HepG2 (cell line): Measurements from ENCODE around the gene ARMH1. TPM values are rescaled to one million over a fixed set of nuclear protein-coding genes. Genes with fewer than 3 reads are reported as not detected.

Experiments used
- EP300 ChIP-seq, 3 experiments: sonication (generic) in 1 of 3; formaldehyde crosslinking in 1 of 3; IDR thresholded peaks; 2 replicates each; pipeline versions ENCODE4 v1.5.1 to v1.6.1; 2011 to 2020; ENCODE audit warnings: low read depth in 2 of 3, low read length in 2 of 3, borderline replicate concordance in 1 of 3, improper control_type of control experiment in 1 of 3, mild to moderate bottlenecking in 1 of 3, missing genetic modification reagents in 1 of 3, moderate library complexity in 1 of 3
- FOSL1 ChIP-seq: sonication (generic); formaldehyde crosslinking; IDR thresholded peaks from 2 replicates; pipeline ENCODE4 v1.9.0; 2021; ENCODE audit warnings: missing genetic modification reagents, borderline replicate concordance
- HNRNPLL ChIP-seq: fragments of 200-400 bp; formaldehyde crosslinking; IDR thresholded peaks from 2 replicates; pipeline ENCODE4 v1.6.1; 2017; ENCODE audit warnings: mild to moderate bottlenecking, low read depth, low read length; ENCODE audit not compliant: poor library complexity, severe bottlenecking
- IRX3 ChIP-seq: sonication (generic); formaldehyde crosslinking; IDR thresholded peaks from 2 replicates; pipeline ENCODE4 v1.8.1; 2023; ENCODE audit warnings: mild to moderate bottlenecking, low read depth, missing genetic modification reagents, borderline replicate concordance
- JUN ChIP-seq: sonication (generic); formaldehyde crosslinking; IDR thresholded peaks from 2 replicates; pipeline ENCODE4 v1.4.0; 2020; ENCODE audit warnings: mild to moderate bottlenecking, missing genetic modification reagents
- KLF15 ChIP-seq: sonication (generic); formaldehyde crosslinking; IDR thresholded peaks from 2 replicates; pipeline ENCODE4 v1.8.1; 2023; ENCODE audit warnings: borderline replicate concordance, mild to moderate bottlenecking, inconsistent platforms, missing genetic modification reagents, mixed read lengths
- NR2F2 ChIP-seq: IDR thresholded peaks from 2 replicates; pipeline ENCODE4 v1.6.1; 2012; ENCODE audit warnings: low read depth, inconsistent platforms, borderline replicate concordance
- PAWR ChIP-seq: sonication (generic); formaldehyde crosslinking; IDR thresholded peaks from 2 replicates; pipeline ENCODE4 v1.4.0; 2020; ENCODE audit warnings: missing genetic modification reagents, mild to moderate bottlenecking, borderline replicate concordance
- SP140L ChIP-seq: sonication (generic); formaldehyde crosslinking; IDR thresholded peaks from 2 replicates; pipeline ENCODE4 v1.4.0; 2020; ENCODE audit warnings: missing genetic modification reagents, borderline replicate concordance
- TCF7 ChIP-seq: sonication (generic); IDR thresholded peaks from 2 replicates; pipeline ENCODE4 v1.6.1; 2016; ENCODE audit warnings: antibody characterized with exemption, low read depth
- TP53 ChIP-seq: sonication (generic); formaldehyde crosslinking; conservative IDR thresholded peaks from 2 replicates; pipeline ENCODE4 v1.4.0; 2020; ENCODE audit warnings: missing genetic modification reagents
- ZNF598 ChIP-seq: sonication (generic); formaldehyde crosslinking; IDR thresholded peaks from 2 replicates; pipeline ENCODE4 v1.5.1; 2020; ENCODE audit warnings: mild to moderate bottlenecking, missing genetic modification reagents, borderline replicate concordance
- ZNF7 ChIP-seq: IDR thresholded peaks from 2 replicates; pipeline ENCODE4 v1.6.1; 2016; ENCODE audit warnings: missing biosample characterization, missing genetic modification reagents
- ZNF746 ChIP-seq: sonication (generic); formaldehyde crosslinking; IDR thresholded peaks from 2 replicates; pipeline ENCODE4 v1.8.0; 2022; ENCODE audit warnings: mild to moderate bottlenecking, missing genetic modification reagents
- ZNF775 ChIP-seq: sonication (generic); formaldehyde crosslinking; IDR thresholded peaks from 2 replicates; pipeline ENCODE4 v1.4.0; 2020; ENCODE audit warnings: missing genetic modification reagents, mild to moderate bottlenecking, moderate library complexity, borderline replicate concordance
- ZNF782 ChIP-seq: sonication (generic); formaldehyde crosslinking; IDR thresholded peaks from 2 replicates; pipeline ENCODE4 v1.4.0; 2020; ENCODE audit warnings: missing genetic modification reagents, mild to moderate bottlenecking, borderline replicate concordance
- polyA plus RNA-seq, 8 experiments: library from polyadenylated mRNA; depleted of rRNA in 3 of 8; stranded (reverse) in 7 of 8; unstranded in 1 of 8; fragments of >200 nt; fragmentation: Illumina TruSeq in 4 of 8; extraction: Trizol in 4 of 8; gene quantifications; 2 replicates each; pipeline versions ENCODE4 v1.2.1 to v1.2.3, GENCODE V29; 2011 to 2016; ENCODE audit warnings: low read depth in 4 of 8, missing spikeins in 1 of 8, mixed read lengths in 1 of 8; ENCODE audit not compliant: insufficient read depth in 1 of 8
- total RNA-seq, 5 experiments: library from RNA; depleted of rRNA; stranded (reverse); fragments of >200 nt; fragmentation: Illumina TruSeq; extraction: Trizol; gene quantifications; 2 replicates each; pipeline ENCODE4 v1.2.3, GENCODE V29; 2016; ENCODE audit warnings: low read depth in 1 of 5
- TF ChIP-seq, protein P1 (sequence below): sonication (generic); formaldehyde crosslinking; IDR thresholded peaks from 2 replicates; pipeline ENCODE4 v1.5.1; 2020; ENCODE audit warnings: mild to moderate bottlenecking, moderate library complexity, missing genetic modification reagents
- TF ChIP-seq, protein P2 (sequence below): sonication (generic); IDR thresholded peaks from 2 replicates; pipeline ENCODE4 v1.6.1; 2016; ENCODE audit warnings: low read depth, borderline replicate concordance
- TF ChIP-seq, protein P3 (sequence below): fragments of 450-650 bp; IDR thresholded peaks from 2 replicates; pipeline ENCODE4 v1.6.1; 2017; ENCODE audit warnings: mild to moderate bottlenecking
- TF ChIP-seq, protein P4 (sequence below): sonication (generic); formaldehyde crosslinking; IDR thresholded peaks from 2 replicates; pipeline ENCODE4 v1.4.0; 2020; ENCODE audit warnings: mild to moderate bottlenecking, missing genetic modification reagents
- TF ChIP-seq, protein P5 (sequence below): sonication (generic); formaldehyde crosslinking; IDR thresholded peaks from 2 replicates; pipeline ENCODE4 v1.4.0; 2020; ENCODE audit warnings: missing genetic modification reagents, borderline replicate concordance

Gene ARMH1
- total and polyA plus RNA-seq, 2 of the 13 experiments (the other 11 are each of a cell fraction or from before 2014, with no cell fraction given): 0.69 TPM; not detected in 1

DNA sequence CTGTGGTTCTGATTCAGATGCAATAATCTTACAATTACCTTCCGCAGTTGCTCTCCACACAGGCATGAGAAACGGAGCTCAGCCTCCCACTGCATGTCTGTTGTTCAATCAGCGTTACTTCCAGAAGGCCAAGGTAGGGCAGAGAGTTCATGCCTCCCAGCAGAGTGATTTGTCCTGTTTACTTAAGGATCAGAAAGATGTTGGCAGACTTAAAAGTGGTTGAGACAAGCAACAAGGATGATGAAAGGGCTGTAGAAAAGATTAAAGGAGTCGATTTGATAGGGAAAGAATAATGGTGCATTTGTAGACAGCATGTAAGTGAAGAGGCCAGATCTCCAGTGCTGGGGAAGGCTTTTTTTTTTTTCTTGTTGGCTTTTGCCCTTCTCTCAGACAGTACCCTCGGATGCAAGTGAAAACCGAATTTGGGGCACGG lies 26.6 kb downstream of the ARMH1 start (continued):
- TF ChIP-seq, protein P1, sequence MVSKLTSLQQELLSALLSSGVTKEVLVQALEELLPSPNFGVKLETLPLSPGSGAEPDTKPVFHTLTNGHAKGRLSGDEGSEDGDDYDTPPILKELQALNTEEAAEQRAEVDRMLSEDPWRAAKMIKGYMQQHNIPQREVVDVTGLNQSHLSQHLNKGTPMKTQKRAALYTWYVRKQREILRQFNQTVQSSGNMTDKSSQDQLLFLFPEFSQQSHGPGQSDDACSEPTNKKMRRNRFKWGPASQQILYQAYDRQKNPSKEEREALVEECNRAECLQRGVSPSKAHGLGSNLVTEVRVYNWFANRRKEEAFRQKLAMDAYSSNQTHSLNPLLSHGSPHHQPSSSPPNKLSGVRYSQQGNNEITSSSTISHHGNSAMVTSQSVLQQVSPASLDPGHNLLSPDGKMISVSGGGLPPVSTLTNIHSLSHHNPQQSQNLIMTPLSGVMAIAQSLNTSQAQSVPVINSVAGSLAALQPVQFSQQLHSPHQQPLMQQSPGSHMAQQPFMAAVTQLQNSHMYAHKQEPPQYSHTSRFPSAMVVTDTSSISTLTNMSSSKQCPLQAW (CRISPR knock-in tag): no peak
- TF ChIP-seq SP140L: no peak
- TF ChIP-seq JUN (CRISPR knock-in tag): no peak
- TF ChIP-seq, protein P2, sequence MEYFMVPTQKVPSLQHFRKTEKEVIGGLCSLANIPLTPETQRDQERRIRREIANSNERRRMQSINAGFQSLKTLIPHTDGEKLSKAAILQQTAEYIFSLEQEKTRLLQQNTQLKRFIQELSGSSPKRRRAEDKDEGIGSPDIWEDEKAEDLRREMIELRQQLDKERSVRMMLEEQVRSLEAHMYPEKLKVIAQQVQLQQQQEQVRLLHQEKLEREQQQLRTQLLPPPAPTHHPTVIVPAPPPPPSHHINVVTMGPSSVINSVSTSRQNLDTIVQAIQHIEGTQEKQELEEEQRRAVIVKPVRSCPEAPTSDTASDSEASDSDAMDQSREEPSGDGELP: no peak
- no peak for TF ChIP-seq ZNF782
- TF ChIP-seq PAWR (CRISPR knock-in tag): no peak
- no peak for TF ChIP-seq FOSL1 (CRISPR knock-in tag)
- no peak for TF ChIP-seq KLF15 (CRISPR knock-in tag)
- TF ChIP-seq TCF7: peak; percentile 97
- peak in 1 of 2 experiments; percentile 97; a peak in 2 of 4 replicates for TF ChIP-seq EP300 (IDR thresholded peaks at IDR 0.05; ENCODE audit: low read depth in 2 of 2, low read length in 2 of 2)
- peak; percentile 87 for TF ChIP-seq EP300 (CRISPR knock-in tag; IDR thresholded peaks at IDR 0.05; ENCODE audit: borderline replicate concordance)
- TF ChIP-seq, protein P3, sequence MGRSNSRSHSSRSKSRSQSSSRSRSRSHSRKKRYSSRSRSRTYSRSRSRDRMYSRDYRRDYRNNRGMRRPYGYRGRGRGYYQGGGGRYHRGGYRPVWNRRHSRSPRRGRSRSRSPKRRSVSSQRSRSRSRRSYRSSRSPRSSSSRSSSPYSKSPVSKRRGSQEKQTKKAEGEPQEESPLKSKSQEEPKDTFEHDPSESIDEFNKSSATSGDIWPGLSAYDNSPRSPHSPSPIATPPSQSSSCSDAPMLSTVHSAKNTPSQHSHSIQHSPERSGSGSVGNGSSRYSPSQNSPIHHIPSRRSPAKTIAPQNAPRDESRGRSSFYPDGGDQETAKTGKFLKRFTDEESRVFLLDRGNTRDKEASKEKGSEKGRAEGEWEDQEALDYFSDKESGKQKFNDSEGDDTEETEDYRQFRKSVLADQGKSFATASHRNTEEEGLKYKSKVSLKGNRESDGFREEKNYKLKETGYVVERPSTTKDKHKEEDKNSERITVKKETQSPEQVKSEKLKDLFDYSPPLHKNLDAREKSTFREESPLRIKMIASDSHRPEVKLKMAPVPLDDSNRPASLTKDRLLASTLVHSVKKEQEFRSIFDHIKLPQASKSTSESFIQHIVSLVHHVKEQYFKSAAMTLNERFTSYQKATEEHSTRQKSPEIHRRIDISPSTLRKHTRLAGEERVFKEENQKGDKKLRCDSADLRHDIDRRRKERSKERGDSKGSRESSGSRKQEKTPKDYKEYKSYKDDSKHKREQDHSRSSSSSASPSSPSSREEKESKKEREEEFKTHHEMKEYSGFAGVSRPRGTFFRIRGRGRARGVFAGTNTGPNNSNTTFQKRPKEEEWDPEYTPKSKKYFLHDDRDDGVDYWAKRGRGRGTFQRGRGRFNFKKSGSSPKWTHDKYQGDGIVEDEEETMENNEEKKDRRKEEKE: no peak
- TF ChIP-seq TP53 (CRISPR knock-in tag): no peak
- TF ChIP-seq ZNF7 (CRISPR knock-in tag): peak; percentile 86
- TF ChIP-seq IRX3 (CRISPR knock-in tag): no peak
- no peak for TF ChIP-seq HNRNPLL
- TF ChIP-seq ZNF746 (CRISPR knock-in tag): no peak
- peak; percentile 81; the same call in 1 of the 2 replicates for TF ChIP-seq NR2F2
- TF ChIP-seq, protein P4, sequence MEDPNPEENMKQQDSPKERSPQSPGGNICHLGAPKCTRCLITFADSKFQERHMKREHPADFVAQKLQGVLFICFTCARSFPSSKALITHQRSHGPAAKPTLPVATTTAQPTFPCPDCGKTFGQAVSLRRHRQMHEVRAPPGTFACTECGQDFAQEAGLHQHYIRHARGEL (CRISPR knock-in tag): no peak
- TF ChIP-seq, protein P5, sequence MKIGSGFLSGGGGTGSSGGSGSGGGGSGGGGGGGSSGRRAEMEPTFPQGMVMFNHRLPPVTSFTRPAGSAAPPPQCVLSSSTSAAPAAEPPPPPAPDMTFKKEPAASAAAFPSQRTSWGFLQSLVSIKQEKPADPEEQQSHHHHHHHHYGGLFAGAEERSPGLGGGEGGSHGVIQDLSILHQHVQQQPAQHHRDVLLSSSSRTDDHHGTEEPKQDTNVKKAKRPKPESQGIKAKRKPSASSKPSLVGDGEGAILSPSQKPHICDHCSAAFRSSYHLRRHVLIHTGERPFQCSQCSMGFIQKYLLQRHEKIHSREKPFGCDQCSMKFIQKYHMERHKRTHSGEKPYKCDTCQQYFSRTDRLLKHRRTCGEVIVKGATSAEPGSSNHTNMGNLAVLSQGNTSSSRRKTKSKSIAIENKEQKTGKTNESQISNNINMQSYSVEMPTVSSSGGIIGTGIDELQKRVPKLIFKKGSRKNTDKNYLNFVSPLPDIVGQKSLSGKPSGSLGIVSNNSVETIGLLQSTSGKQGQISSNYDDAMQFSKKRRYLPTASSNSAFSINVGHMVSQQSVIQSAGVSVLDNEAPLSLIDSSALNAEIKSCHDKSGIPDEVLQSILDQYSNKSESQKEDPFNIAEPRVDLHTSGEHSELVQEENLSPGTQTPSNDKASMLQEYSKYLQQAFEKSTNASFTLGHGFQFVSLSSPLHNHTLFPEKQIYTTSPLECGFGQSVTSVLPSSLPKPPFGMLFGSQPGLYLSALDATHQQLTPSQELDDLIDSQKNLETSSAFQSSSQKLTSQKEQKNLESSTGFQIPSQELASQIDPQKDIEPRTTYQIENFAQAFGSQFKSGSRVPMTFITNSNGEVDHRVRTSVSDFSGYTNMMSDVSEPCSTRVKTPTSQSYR (CRISPR knock-in tag): peak; percentile 48; the same call in 1 of the 2 replicates
- no peak for TF ChIP-seq ZNF598 (CRISPR knock-in tag)
- 0 out of 2 replicates have a peak, but pooled peaks have one; percentile 26 for TF ChIP-seq ZNF775
